Measurements from ENCODE around the gene DENND1C. TPM values are rescaled to one million over a fixed set of nuclear protein-coding genes. Genes with fewer than 3 reads are reported as not detected.
A peak's percentile ranks its signal among the peaks of the same experiment; 100 is the strongest.

DENND1C gene
- total RNA-seq, 4 donors from 2014 or later, result 4.5 to 25.6 (median 8.2) TPM

DNA sequence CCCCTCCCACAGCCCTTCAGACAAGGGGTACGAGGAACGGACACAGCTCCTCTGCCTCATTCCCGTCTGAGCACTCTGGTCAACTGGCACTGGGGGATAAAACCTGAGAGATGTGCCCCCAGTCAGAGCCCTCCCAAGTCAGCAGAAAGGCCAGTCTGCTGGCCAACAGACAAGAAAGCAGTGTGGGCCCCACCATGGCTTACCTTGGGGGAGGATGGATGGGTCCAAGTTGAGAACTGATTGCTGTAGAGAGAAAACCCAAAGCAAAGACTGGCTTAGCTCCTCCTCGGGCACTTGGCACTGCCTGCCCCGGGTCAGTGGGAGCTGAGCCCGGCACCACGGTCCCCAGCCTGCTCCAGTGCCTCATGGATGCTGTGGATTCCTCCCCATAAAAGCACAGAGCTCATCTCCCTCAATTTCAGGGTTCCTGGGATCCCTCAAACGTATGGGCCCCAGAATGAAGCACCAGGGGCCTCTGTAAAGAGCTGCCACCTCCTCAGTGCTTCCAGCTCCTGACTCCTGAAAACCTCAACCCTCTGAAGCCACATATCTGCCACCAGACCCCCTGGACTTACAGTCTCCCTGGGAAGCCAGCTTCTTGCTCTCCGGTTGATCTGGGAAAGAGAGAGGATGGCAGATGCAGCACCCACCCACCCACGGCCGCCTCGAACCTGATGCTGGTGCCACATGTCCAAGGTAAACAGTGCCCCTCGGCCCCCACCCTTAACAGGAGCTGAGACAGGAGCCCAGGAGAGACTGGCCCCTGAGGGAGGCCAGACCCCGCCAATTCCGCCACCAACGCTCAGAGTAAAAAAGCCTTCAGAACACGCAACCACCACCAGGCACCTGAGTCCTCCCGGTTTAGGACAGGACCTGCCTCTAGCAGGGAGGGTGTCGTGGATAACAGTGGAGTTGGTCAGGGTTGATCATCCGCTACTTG lies 60.2 kb downstream of the DENND1C start:
- DNase-seq, result no peak
- H3K4me3 ChIP-seq, result no peak overlapping the region

DNA sequence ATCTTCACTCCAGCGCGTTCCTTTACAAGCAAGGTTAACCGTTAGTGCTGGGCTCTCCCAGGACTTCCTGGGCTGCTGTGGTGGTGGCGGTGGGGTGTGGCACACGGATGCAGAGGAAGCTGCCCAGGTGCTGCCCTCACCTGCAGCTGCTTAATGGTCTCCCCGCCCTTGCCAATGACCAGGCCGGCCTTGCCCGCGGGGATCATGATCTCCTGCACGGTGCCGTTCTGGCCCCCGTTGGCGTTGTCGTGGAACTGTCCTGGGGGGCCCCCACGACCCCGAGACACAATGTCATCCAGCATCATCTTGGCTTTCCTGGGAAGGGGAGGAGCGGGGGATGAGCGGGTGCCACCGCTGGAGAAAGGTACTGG lies 63.0 kb downstream of the DENND1C start:
- H3K27ac ChIP-seq, result no peak overlapping the region
- peaks cover 0 to 82% (median 0%) of the 10 kb centered on the region in 3 donors for H3K36me3 ChIP-seq
- peaks cover 0 to 12% (median 4%) of the 10 kb centered on the region in 4 donors for H3K4me1 ChIP-seq
- H3K9me3 ChIP-seq, result no peaks in the 10 kb centered on the region
- no peak overlapping the region for H3K4me3 ChIP-seq
- TF ChIP-seq, protein P1, sequence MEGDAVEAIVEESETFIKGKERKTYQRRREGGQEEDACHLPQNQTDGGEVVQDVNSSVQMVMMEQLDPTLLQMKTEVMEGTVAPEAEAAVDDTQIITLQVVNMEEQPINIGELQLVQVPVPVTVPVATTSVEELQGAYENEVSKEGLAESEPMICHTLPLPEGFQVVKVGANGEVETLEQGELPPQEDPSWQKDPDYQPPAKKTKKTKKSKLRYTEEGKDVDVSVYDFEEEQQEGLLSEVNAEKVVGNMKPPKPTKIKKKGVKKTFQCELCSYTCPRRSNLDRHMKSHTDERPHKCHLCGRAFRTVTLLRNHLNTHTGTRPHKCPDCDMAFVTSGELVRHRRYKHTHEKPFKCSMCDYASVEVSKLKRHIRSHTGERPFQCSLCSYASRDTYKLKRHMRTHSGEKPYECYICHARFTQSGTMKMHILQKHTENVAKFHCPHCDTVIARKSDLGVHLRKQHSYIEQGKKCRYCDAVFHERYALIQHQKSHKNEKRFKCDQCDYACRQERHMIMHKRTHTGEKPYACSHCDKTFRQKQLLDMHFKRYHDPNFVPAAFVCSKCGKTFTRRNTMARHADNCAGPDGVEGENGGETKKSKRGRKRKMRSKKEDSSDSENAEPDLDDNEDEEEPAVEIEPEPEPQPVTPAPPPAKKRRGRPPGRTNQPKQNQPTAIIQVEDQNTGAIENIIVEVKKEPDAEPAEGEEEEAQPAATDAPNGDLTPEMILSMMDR (IDR thresholded peaks at IDR 0.05), result no peak
- TF ChIP-seq POLR2A (IDR thresholded peaks at IDR 0.05), result no peak
- H3K27me3 ChIP-seq, result no peaks in the 10 kb centered on the region
- DNase-seq, result no peak

More for the DNA sequence above, 60.2 kb downstream of the DENND1C start:
- Histone ChIP-seq H3K4me1 (peaks cover 0 to 22% (median 9%) of the 10 kb centered on the region in 4 donors), H3K36me3 (peaks cover 0 to 57% (median 0%) of the 10 kb centered on the region in 3 donors), H3K9me3 (no peaks in the 10 kb centered on the region), H3K27ac (no peak overlapping the region), H3K27me3 (no peaks in the 10 kb centered on the region)
- no peak for TF ChIP-seq POLR2A (IDR thresholded peaks at IDR 0.05)
- TF ChIP-seq, protein P1 (IDR thresholded peaks at IDR 0.05), result no peak

DNA sequence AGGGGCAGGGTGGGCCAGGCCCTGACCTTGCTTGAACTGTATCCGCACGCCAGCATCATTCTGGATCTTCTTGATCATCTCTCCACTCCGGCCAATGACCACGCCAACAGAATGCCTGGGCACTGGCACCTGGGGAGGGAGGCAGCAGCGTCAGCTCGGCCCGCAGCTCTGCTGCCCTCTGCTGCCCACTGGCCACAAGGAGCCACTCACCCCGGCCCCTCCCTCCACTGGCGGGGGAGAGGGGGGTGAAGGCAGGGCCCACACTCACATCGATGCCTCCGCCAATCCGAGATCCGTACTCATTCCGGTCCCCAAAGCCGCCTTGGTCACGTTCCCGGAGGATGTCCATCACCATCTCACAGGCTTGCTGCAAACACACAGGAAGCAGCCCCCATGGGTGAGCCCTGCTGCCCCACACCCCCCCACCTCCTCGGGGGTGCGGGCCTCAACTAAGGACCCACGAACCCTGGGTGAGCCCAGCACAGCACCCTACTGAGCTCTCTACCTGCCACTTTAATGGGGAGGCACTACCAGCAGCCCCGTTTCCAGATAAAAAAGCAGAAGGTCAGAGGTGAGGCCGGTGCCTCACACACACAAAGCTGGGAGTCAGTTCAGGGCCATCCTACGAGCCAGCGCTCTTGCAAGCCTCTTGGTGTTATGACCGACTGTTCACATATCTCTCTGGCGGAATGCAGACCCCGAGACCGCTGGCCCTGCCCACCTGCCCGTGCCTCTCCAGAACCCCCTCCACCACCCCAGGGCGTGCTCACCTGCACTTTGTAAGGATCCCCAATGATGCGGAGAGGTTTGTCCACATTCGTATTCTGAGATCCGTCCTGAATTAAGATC lies 63.6 kb downstream of the DENND1C start:
- DNase-seq, result no peak
- TF ChIP-seq, protein P1 (IDR thresholded peaks at IDR 0.05), result peak in 3 of 6 experiments; percentile 32 to 42 (median 35)
- TF ChIP-seq POLR2A (IDR thresholded peaks at IDR 0.05), result no peak
- peaks cover 0 to 82% (median 0%) of the 10 kb centered on the region in 3 donors for H3K36me3 ChIP-seq
- H3K4me1 ChIP-seq, result peaks cover 0 to 12% (median under 1%) of the 10 kb centered on the region in 4 donors
- H3K27ac ChIP-seq, result no peak overlapping the region
- no peaks in the 10 kb centered on the region for H3K9me3 ChIP-seq
- no peaks in the 10 kb centered on the region for H3K27me3 ChIP-seq
- no peak overlapping the region for H3K4me3 ChIP-seq

Small RNA genes lying within 50 kb of the gene (small RNA-seq; reads per million reads assigned to genes)
- 0 reads per million in 2 donors for gene AC010503.2

Other genes starting within 250 kb of the DENND1C start
- gene MLLT1, start 201.8 kb downstream of the DENND1C start, total RNA-seq, result 10 to 100 TPM in 3 of 4 donors, 1 to 10 TPM in 1; 9.5 to 24.8 (median 19.3) TPM
- gene ACER1, start 148.2 kb downstream of the DENND1C start, total RNA-seq, result under 1 TPM in 1 of 4 donors, not detected in 3; 0.67 TPM
- gene CLPP, start 120.3 kb downstream of the DENND1C start, total RNA-seq, result 10 to 100 TPM; 62.9 to 79.9 (median 69.8) TPM
- gene ALKBH7, start 109.0 kb downstream of the DENND1C start, total RNA-seq, result 100 to 1,000 TPM in 2 of 4 donors, 10 to 100 TPM in 2; 51.2 to 121 (median 108) TPM
- 1 to 10 TPM in 3 of 4 donors, under 1 TPM in 1; 0.83 to 5.2 (median 2.2) TPM for gene PSPN, start 105.9 kb downstream of the DENND1C start, total RNA-seq
- gene GTF2F1, start 88.6 kb downstream of the DENND1C start, total RNA-seq, result 10 to 100 TPM; 36.3 to 97.4 (median 54.0) TPM
- gene KHSRP, start 57.0 kb downstream of the DENND1C start, total RNA-seq, result 100 to 1,000 TPM in 3 of 4 donors, 10 to 100 TPM in 1; 91.2 to 162 (median 118) TPM
- 1 to 10 TPM in 1 of 4 donors, not detected in 3; 2.5 TPM for gene SLC25A41, start 48.0 kb downstream of the DENND1C start, total RNA-seq
- 100 to 1,000 TPM in 3 of 4 donors, 10 to 100 TPM in 1; 69.3 to 209 (median 122) TPM for gene SLC25A23, start 22.0 kb downstream of the DENND1C start, total RNA-seq
- 100 to 1,000 TPM in 3 of 4 donors, 10 to 100 TPM in 1; 21.5 to 245 (median 190) TPM for gene CRB3, start 17.5 kb downstream of the DENND1C start, total RNA-seq
- 1 to 10 TPM in 1 of 4 donors, under 1 TPM in 1, not detected in 2; 0.54 to 1.6 TPM for gene TUBB4A, start 20.5 kb upstream of the DENND1C start, total RNA-seq
- under 1 TPM in 2 of 4 donors, not detected in 2; 0.53 to 0.95 TPM for gene TNFSF9, start 49.2 kb upstream of the DENND1C start, total RNA-seq
- gene CD70, start 109.4 kb upstream of the DENND1C start, total RNA-seq, result not detected
- gene TNFSF14, start 188.4 kb upstream of the DENND1C start, total RNA-seq, result 1 to 10 TPM; 1.7 to 2.7 (median 2.1) TPM
- gene C3, start 238.9 kb upstream of the DENND1C start, total RNA-seq, result 100 to 1,000 TPM in 3 of 4 donors, 10 to 100 TPM in 1; 89.1 to 548 (median 264) TPM